Effector memory CD4-positive, alpha-beta T cell (primary cell): ENCODE measurements around the gene PCSK5.

ENCODE experiments used
- DNase-seq, 3 donors: peaks; one replicate each; pipeline ENCODE4 v3.0.0-alpha.2; 2020
- H3K27ac ChIP-seq: 2 replicates; pipeline ENCODE4 v1.7.0; 2013; ENCODE audit warnings: mild to moderate bottlenecking, low read length, moderate library complexity; ENCODE audit not compliant: insufficient read depth, poor library complexity, severe bottlenecking
- H3K27me3 ChIP-seq: replicated peaks from 2 replicates; pipeline ENCODE4 v1.7.0; 2013; ENCODE audit warnings: mild to moderate bottlenecking, low read length; ENCODE audit not compliant: insufficient read depth, control insufficient read depth, poor library complexity, severe bottlenecking
- H3K36me3 ChIP-seq: 2 replicates; pipeline ENCODE4 v1.7.0; 2013; ENCODE audit warnings: mild to moderate bottlenecking, low read length, moderate library complexity; ENCODE audit not compliant: control insufficient read depth, insufficient read depth
- H3K4me1 ChIP-seq: 2 replicates; pipeline ENCODE4 v1.7.0; 2013; ENCODE audit warnings: low read length, mild to moderate bottlenecking; ENCODE audit not compliant: control insufficient read depth, insufficient read depth, poor library complexity, severe bottlenecking
- H3K4me3 ChIP-seq: 2 replicates; pipeline ENCODE4 v1.7.0; 2013; ENCODE audit warnings: low read length, low read depth, mild to moderate bottlenecking; ENCODE audit not compliant: insufficient read depth, poor library complexity, severe bottlenecking
- H3K9me3 ChIP-seq: 2 replicates; pipeline ENCODE4 v1.7.0; 2013; ENCODE audit warnings: mild to moderate bottlenecking, low read length, moderate library complexity; ENCODE audit not compliant: control insufficient read depth

The PCSK5 gene

GRCh38 chr9:75885652-75886051 lies 4.8 kb upstream of the PCSK5 start:
- Histone ChIP-seq H3K9me3 (no peaks in the 10 kb centered on the region), H3K4me1 (no peaks in the 10 kb centered on the region), H3K36me3 (no peaks in the 10 kb centered on the region), H3K4me3 (no peak overlapping the region), H3K27ac (no peak overlapping the region), H3K27me3 (no peaks in the 10 kb centered on the region)
- no peak for DNase-seq

- Histone ChIP-seq H3K4me3 (peak overlapping the region; percentile 90), H3K36me3 (no peaks in the 10 kb centered on the region), H3K27me3 (no peaks in the 10 kb centered on the region), H3K4me1 (peaks cover 5% of the 10 kb centered on the region), H3K9me3 (no peaks in the 10 kb centered on the region), H3K27ac (peak overlapping the region; percentile 68)
- DNase-seq, result no peak
Observed at GRCh38 chr9:75889577-75889976, 896 bp upstream of the PCSK5 start.

DNA sequence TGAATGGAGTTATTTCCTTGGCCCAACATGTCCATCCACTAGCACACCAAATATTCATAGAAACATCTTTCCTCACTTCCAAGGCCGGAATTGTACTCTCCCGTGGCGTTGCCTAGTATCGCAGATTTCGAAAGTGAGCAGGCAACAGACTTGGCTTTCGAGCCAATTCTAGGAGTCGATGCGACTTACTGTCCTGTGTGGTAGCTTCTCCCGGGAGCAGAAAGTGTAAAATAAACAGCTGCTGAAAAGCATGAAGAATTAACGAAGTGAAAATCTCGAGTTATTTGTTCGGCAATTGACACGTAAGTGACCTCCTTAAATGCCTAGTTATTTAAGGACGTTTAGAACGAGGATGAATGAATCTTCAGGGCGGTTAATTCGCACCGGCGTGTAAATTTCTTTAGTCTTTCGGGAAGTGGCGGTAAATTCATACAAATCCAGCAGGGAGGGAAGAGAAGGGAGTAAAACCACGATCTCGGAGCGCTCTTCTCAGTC lies 449 bp upstream of the PCSK5 start:
- no peaks in the 10 kb centered on the region for H3K9me3 ChIP-seq
- H3K27ac ChIP-seq, result peak overlapping the region; percentile 68
- peak overlapping the region; percentile 90 for H3K4me3 ChIP-seq
- peaks cover 5% of the 10 kb centered on the region for H3K4me1 ChIP-seq
- H3K36me3 ChIP-seq, result no peaks in the 10 kb centered on the region
- no peaks in the 10 kb centered on the region for H3K27me3 ChIP-seq
- DNase-seq, result no peak

GRCh38 chr9:75891277-75891741 lies 836 bp downstream of the PCSK5 start:
- Histone ChIP-seq H3K9me3 (no peaks in the 10 kb centered on the region), H3K27ac (peak overlapping the region; percentile 59), H3K36me3 (no peaks in the 10 kb centered on the region), H3K27me3 (no peaks in the 10 kb centered on the region), H3K4me1 (peaks cover 5% of the 10 kb centered on the region), H3K4me3 (peak overlapping the region; percentile 90)
- no peak for DNase-seq

- no peaks in the 10 kb centered on the region for H3K27me3 ChIP-seq
- peak overlapping the region; percentile 90 for H3K4me3 ChIP-seq
- H3K36me3 ChIP-seq, result no peaks in the 10 kb centered on the region
- DNase-seq, result no peak
- H3K9me3 ChIP-seq, result no peaks in the 10 kb centered on the region
- peaks cover 5% of the 10 kb centered on the region for H3K4me1 ChIP-seq
- H3K27ac ChIP-seq, result no peak overlapping the region
Observed at GRCh38 chr9:75891771-75892215, 1.3 kb downstream of the PCSK5 start.

GRCh38 chr9:75892216-75892911 lies 1.9 kb downstream of the PCSK5 start:
- no peaks in the 10 kb centered on the region for H3K36me3 ChIP-seq
- H3K4me1 ChIP-seq, result peaks cover 5% of the 10 kb centered on the region
- no peaks in the 10 kb centered on the region for H3K27me3 ChIP-seq
- H3K9me3 ChIP-seq, result no peaks in the 10 kb centered on the region
- DNase-seq, result no peak
- peak overlapping the region; percentile 90 for H3K4me3 ChIP-seq
- H3K27ac ChIP-seq, result no peak overlapping the region

- no peak for DNase-seq
- Histone ChIP-seq H3K4me1 (peaks cover 5% of the 10 kb centered on the region), H3K27me3 (no peaks in the 10 kb centered on the region), H3K4me3 (no peak overlapping the region), H3K27ac (no peak overlapping the region), H3K9me3 (no peaks in the 10 kb centered on the region), H3K36me3 (no peaks in the 10 kb centered on the region)
Observed at GRCh38 chr9:75893106-75893505, 2.6 kb downstream of the PCSK5 start.

DNA sequence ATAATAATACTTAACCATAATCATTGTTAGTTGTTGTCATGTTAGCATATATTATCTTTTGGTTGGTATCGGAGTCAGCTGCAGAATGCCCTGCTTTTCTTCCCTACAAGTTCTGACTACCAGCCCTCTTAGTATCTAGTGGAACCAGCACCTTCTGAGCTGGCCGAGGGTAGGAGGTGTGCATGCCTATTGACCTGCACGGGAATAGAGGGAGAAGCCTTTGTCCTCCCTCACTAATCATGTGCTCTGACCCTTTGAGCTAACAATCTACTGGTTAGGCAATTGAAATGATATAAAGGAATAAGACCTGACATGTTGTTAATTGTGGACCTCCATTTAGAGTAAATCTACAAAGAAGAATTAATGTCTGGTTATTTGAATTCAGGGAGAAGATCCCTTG lies 4.1 kb downstream of the PCSK5 start:
- Histone ChIP-seq H3K36me3 (no peaks in the 10 kb centered on the region), H3K9me3 (no peaks in the 10 kb centered on the region), H3K27me3 (no peaks in the 10 kb centered on the region), H3K4me1 (peaks cover 5% of the 10 kb centered on the region), H3K4me3 (no peak overlapping the region), H3K27ac (no peak overlapping the region)
- no peak for DNase-seq

- peaks cover 5% of the 10 kb centered on the region for H3K4me1 ChIP-seq
- H3K4me3 ChIP-seq, result no peak overlapping the region
- no peaks in the 10 kb centered on the region for H3K36me3 ChIP-seq
- no peaks in the 10 kb centered on the region for H3K27me3 ChIP-seq
- no peak for DNase-seq
- H3K27ac ChIP-seq, result no peak overlapping the region
- H3K9me3 ChIP-seq, result no peaks in the 10 kb centered on the region
Observed at GRCh38 chr9:75895112-75895511, 4.6 kb downstream of the PCSK5 start.

DNA sequence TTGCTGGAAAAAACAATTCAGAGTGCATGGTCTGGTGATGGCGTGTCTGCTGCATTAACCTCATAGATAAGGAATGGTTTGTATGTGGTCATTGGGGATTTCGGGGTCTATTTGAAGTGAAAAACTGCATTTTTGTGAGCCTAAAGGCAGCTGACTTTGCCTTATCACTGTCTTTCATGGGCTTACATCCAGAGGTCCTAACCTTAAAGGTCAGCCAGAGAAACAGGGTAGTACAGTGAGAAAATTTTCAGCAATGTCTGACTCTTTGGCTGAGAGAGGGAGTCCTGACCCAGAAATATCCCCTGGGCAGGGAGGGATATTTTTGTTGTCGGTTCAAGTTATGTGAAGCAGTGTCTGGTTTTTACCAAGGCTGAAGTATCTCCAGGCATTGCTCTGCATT lies 5.7 kb downstream of the PCSK5 start:
- Histone ChIP-seq H3K4me1 (peaks cover 5% of the 10 kb centered on the region), H3K9me3 (no peaks in the 10 kb centered on the region), H3K27ac (no peak overlapping the region), H3K36me3 (no peaks in the 10 kb centered on the region), H3K27me3 (no peaks in the 10 kb centered on the region), H3K4me3 (no peak overlapping the region)
- no peak for DNase-seq
